GM19193 (cell line): ENCODE measurements around the gene ZC3H7A.

Experiments
- POLR2A ChIP-seq: IDR thresholded peaks from 4 replicates; pipeline ENCODE4 v1.6.1; 2011; ENCODE audit not compliant: insufficient read depth, insufficient read length; ENCODE audit errors: extremely low read depth

ZC3H7A gene

GRCh38 chr16:11797166-11797956 lies at the start of gene ZC3H7A:
ZC3H7A (minus strand) TSS chr16:11797258; CDS start chr16:11782354, 14,904 bp downstream.
- TF ChIP-seq POLR2A = peak; percentile 98

- no peak for TF ChIP-seq POLR2A
These were observed 47.4 kb upstream of the ZC3H7A start for GRCh38 chr16:11844499-11844898.

GRCh38 chr16:11843861-11844260 lies 46.8 kb upstream of the ZC3H7A start:
- TF ChIP-seq POLR2A = no peak

- no peak for TF ChIP-seq POLR2A
These were observed 46.1 kb upstream of the ZC3H7A start for GRCh38 chr16:11843206-11843605.

- TF ChIP-seq POLR2A = no peak
These were observed 44.0 kb upstream of the ZC3H7A start for GRCh38 chr16:11841026-11841425.

- TF ChIP-seq POLR2A = no peak
These were observed 39.7 kb upstream of the ZC3H7A start for GRCh38 chr16:11836650-11837244.

- TF ChIP-seq POLR2A = no peak
These were observed 39.0 kb upstream of the ZC3H7A start for GRCh38 chr16:11835891-11836649.

GRCh38 chr16:11835309-11835708 lies 38.3 kb upstream of the ZC3H7A start:
- TF ChIP-seq POLR2A = no peak

GRCh38 chr16:11833951-11834695 lies 37.1 kb upstream of the ZC3H7A start:
- no peak for TF ChIP-seq POLR2A

- no peak for TF ChIP-seq POLR2A
These were observed 31.6 kb upstream of the ZC3H7A start for GRCh38 chr16:11828696-11829095.

- no peak for TF ChIP-seq POLR2A
These were observed 27.3 kb upstream of the ZC3H7A start for GRCh38 chr16:11824362-11824761.

- no peak for TF ChIP-seq POLR2A
These were observed 22.7 kb upstream of the ZC3H7A start for GRCh38 chr16:11819798-11820197.

- TF ChIP-seq POLR2A = no peak
These were observed 19.1 kb upstream of the ZC3H7A start for GRCh38 chr16:11816123-11816522.

GRCh38 chr16:11806721-11807120 lies 9.7 kb upstream of the ZC3H7A start:
- no peak for TF ChIP-seq POLR2A

- TF ChIP-seq POLR2A = no peak
These were observed 8.5 kb upstream of the ZC3H7A start for GRCh38 chr16:11805556-11805955.
